OCI-LY1 (cell line): Measurements from ENCODE around the gene PYDC1.

Source experiments
- H2AFZ ChIP-seq: fragments of 200-600 bp; sonication (generic), shearing (Covaris generic); 2 replicates; pipeline ENCODE4 v1.6.0; 2014; ENCODE audit warnings: antibody characterized with exemption, mild to moderate bottlenecking, low read length
- H3F3A ChIP-seq: fragments of 200-600 bp; sonication (generic), shearing (Covaris generic); 2 replicates; pipeline ENCODE4 v1.6.0; 2014; ENCODE audit warnings: mild to moderate bottlenecking, antibody characterized with exemption, low read length, moderate library complexity; ENCODE audit not compliant: insufficient read depth
- H3K27ac ChIP-seq: fragments of 200-600 bp; sonication (generic); 2 replicates; pipeline ENCODE4 v1.5.1; 2014; ENCODE audit warnings: low read length, mixed run types, mild to moderate bottlenecking, low read depth; ENCODE audit not compliant: poor library complexity, severe bottlenecking
- H3K27me3 ChIP-seq: fragments of 200-600 bp; sonication (generic); 2 replicates; pipeline ENCODE4 v1.6.0; 2014; ENCODE audit warnings: antibody characterized with exemption, mild to moderate bottlenecking, low read length, moderate library complexity; ENCODE audit not compliant: insufficient read depth
- H3K36me3 ChIP-seq: fragments of 200-600 bp; sonication (generic); 2 replicates; pipeline ENCODE4 v1.6.1; 2014; ENCODE audit warnings: mild to moderate bottlenecking, antibody characterized with exemption, low read length, moderate library complexity, mixed read lengths; ENCODE audit not compliant: insufficient read depth
- H3K4me1 ChIP-seq: fragments of 200-600 bp; sonication (generic); 2 replicates; pipeline ENCODE4 v1.5.1; 2014; ENCODE audit warnings: mild to moderate bottlenecking, low read length, moderate library complexity; ENCODE audit not compliant: insufficient read depth, severe bottlenecking
- H3K4me2 ChIP-seq: fragments of 200-600 bp; sonication (generic), shearing (Covaris generic); 2 replicates; pipeline ENCODE4 v1.6.1; 2014; ENCODE audit warnings: low read length
- H3K4me3 ChIP-seq: fragments of 200-600 bp; sonication (generic); 2 replicates; pipeline ENCODE4 v1.5.1; 2014; ENCODE audit warnings: low read length, low read depth, mild to moderate bottlenecking, mixed read lengths; ENCODE audit not compliant: poor library complexity, severe bottlenecking
- H3K79me2 ChIP-seq: fragments of 200-600 bp; shearing (Covaris generic); 2 replicates; pipeline ENCODE4 v1.6.1; 2016; ENCODE audit warnings: mixed run types, low read length, mixed read lengths; ENCODE audit not compliant: insufficient read depth
- H3K9ac ChIP-seq: fragments of 200-600 bp; sonication (generic), shearing (Covaris generic); 2 replicates; pipeline ENCODE4 v1.6.1; 2014; ENCODE audit warnings: mild to moderate bottlenecking, low read length, mixed read lengths
- H3K9me2 ChIP-seq: fragments of 200-600 bp; sonication (generic), shearing (Covaris generic); 2 replicates; pipeline ENCODE4 v1.6.1; 2014; ENCODE audit warnings: low read depth, mild to moderate bottlenecking, low read length, mixed read lengths
- H3K9me3 ChIP-seq: fragments of 200-600 bp; shearing (Covaris generic); 2 replicates; pipeline ENCODE4 v1.6.1; 2014; ENCODE audit warnings: low read length, mixed read lengths
- H4K20me1 ChIP-seq: fragments of 200-600 bp; sonication (generic), shearing (Covaris generic); 2 replicates; pipeline ENCODE4 v1.6.0; 2016; ENCODE audit warnings: mild to moderate bottlenecking, low read length; ENCODE audit not compliant: insufficient read depth
- CTCF ChIP-seq: fragments of 200-600 bp; sonication (generic), shearing (Covaris generic); IDR thresholded peaks from 2 replicates; pipeline ENCODE4 v1.5.1; 2017; ENCODE audit warnings: mild to moderate bottlenecking, antibody characterized with exemption, low read length, moderate library complexity, mixed read lengths
- EZH2 ChIP-seq: fragments of 200-600 bp; sonication (generic), shearing (Covaris generic); IDR thresholded peaks from 2 replicates; pipeline ENCODE4 v1.8.0; 2017; ENCODE audit warnings: borderline replicate concordance, mixed run types, mild to moderate bottlenecking, antibody characterized with exemption, low read length, moderate library complexity, mixed read lengths

The PYDC1 gene

GRCh38 chr16:31228206-31228605 lies 11.3 kb upstream of the PYDC1 start:
- no peak overlapping the region for H3K27ac ChIP-seq
- H3K4me3 ChIP-seq, result no peak overlapping the region
- H3K27me3 ChIP-seq, result no peaks in the 10 kb centered on the region
- H3F3A ChIP-seq, result no peaks in the 10 kb centered on the region
- H3K79me2 ChIP-seq, result no peaks in the 10 kb centered on the region
- no peaks in the 10 kb centered on the region for H4K20me1 ChIP-seq
- no peak overlapping the region for H3K4me2 ChIP-seq
- H3K9me3 ChIP-seq, result no peaks in the 10 kb centered on the region
- no peaks in the 10 kb centered on the region for H3K36me3 ChIP-seq
- no peak overlapping the region for H3K9ac ChIP-seq
- no peak for TF ChIP-seq EZH2
- H3K4me1 ChIP-seq, result no peaks in the 10 kb centered on the region
- no peak overlapping the region for H2AFZ ChIP-seq
- no peaks in the 10 kb centered on the region for H3K9me2 ChIP-seq

- H2AFZ ChIP-seq, result no peak overlapping the region
These were observed 8.3 kb upstream of the PYDC1 start for GRCh38 chr16:31225193-31225592.

GRCh38 chr16:31224092-31224955 lies 7.4 kb upstream of the PYDC1 start:
- Histone ChIP-seq H3K9me3 (no peaks in the 10 kb centered on the region), H2AFZ (no peak overlapping the region), H3F3A (no peaks in the 10 kb centered on the region), H3K9ac (no peak overlapping the region), H3K9me2 (no peaks in the 10 kb centered on the region), H3K27ac (no peak overlapping the region), H3K4me1 (no peaks in the 10 kb centered on the region), H3K36me3 (no peaks in the 10 kb centered on the region), H3K27me3 (no peaks in the 10 kb centered on the region), H3K4me3 (no peak overlapping the region), H4K20me1 (no peaks in the 10 kb centered on the region), H3K4me2 (no peak overlapping the region), H3K79me2 (no peaks in the 10 kb centered on the region)
- TF ChIP-seq CTCF (no peak), EZH2 (no peak)

More at GRCh38 chr16:31225193-31225592, 8.3 kb upstream of the PYDC1 start:
- H3K4me2 ChIP-seq, result no peak overlapping the region
- no peaks in the 10 kb centered on the region for H3K79me2 ChIP-seq
- no peaks in the 10 kb centered on the region for H3K4me1 ChIP-seq
- H3K9ac ChIP-seq, result no peak overlapping the region
- no peaks in the 10 kb centered on the region for H3F3A ChIP-seq
- TF ChIP-seq CTCF (no peak), EZH2 (no peak)
- H3K9me2 ChIP-seq, result no peaks in the 10 kb centered on the region
- no peak overlapping the region for H3K27ac ChIP-seq
- no peaks in the 10 kb centered on the region for H4K20me1 ChIP-seq
- no peaks in the 10 kb centered on the region for H3K9me3 ChIP-seq
- H3K4me3 ChIP-seq, result no peak overlapping the region
- H3K36me3 ChIP-seq, result no peaks in the 10 kb centered on the region
- H3K27me3 ChIP-seq, result no peaks in the 10 kb centered on the region
